Measurements from ENCODE around the gene RBM19. TPM values are rescaled to one million over a fixed set of nuclear protein-coding genes. Genes with fewer than 3 reads are reported as not detected.

RBM19 gene
- 10 to 100 TPM; 20.7 to 41.1 (median 23.4) TPM for total RNA-seq

- 0 to 1% methylated on average over 46 of the region's 46 CpGs for WGBS, 2 donors
- TF ChIP-seq POLR2A (IDR thresholded peaks at IDR 0.05) (no peak), CTCF (IDR thresholded peaks at IDR 0.05) (peak in 2 of 3 donors; percentile 57 to 80)
- H3K4me3 ChIP-seq (ENCODE audit: low read depth, poor library complexity, severe bottlenecking), result peak within 1 kb of the TSS; percentile 64
- peak; percentile 98 to 99 for DNase-seq (ENCODE audit: low spot score in 2 of 2)
- intact Hi-C loops (cut with DNase I; ENCODE audit: low total_unique reads), result no loop called here
Observed at GRCh38 chr12:113965951-113966797, at the start of gene RBM19. TSS of gene RBM19 (minus strand) at chr12:113966325. CDS start at chr12:113966227, 98 bp downstream.

GRCh38 chr12:114015851-114016250 lies 49.7 kb upstream of the RBM19 start:
- intact Hi-C loops (cut with DNase I; ENCODE audit: low total_unique reads), result no loop called here
- DNase-seq (ENCODE audit: low spot score in 2 of 2), result no peak
- no peak for TF ChIP-seq CTCF (IDR thresholded peaks at IDR 0.05)
- TF ChIP-seq POLR2A (IDR thresholded peaks at IDR 0.05), result no peak
- H3K4me3 ChIP-seq (ENCODE audit: low read depth, poor library complexity, severe bottlenecking), result no peak overlapping the region
- 62 to 64% methylated on average over 7 of the region's 7 CpGs for WGBS, 2 donors

- 36 to 43% methylated on average over 6 of the region's 6 CpGs for WGBS, 2 donors
- intact Hi-C loops (cut with DNase I; ENCODE audit: low total_unique reads), result no loop called here
- TF ChIP-seq POLR2A (IDR thresholded peaks at IDR 0.05) (no peak), CTCF (IDR thresholded peaks at IDR 0.05) (no peak)
- no peak overlapping the region for H3K4me3 ChIP-seq (ENCODE audit: low read depth, poor library complexity, severe bottlenecking)
- no peak for DNase-seq (ENCODE audit: low spot score in 2 of 2)
Observed at GRCh38 chr12:114013575-114014345, 47.6 kb upstream of the RBM19 start.

- TF ChIP-seq CTCF (IDR thresholded peaks at IDR 0.05) (no peak), POLR2A (IDR thresholded peaks at IDR 0.05) (no peak)
- WGBS, 2 donors, result 60% methylated on average over 1 of the region's 3 CpGs; no CpG with 5 or more reads in 1 of the 2 donors
- intact Hi-C loops (cut with DNase I; ENCODE audit: low total_unique reads), result no loop called here
- no peak overlapping the region for H3K4me3 ChIP-seq (ENCODE audit: low read depth, poor library complexity, severe bottlenecking)
- DNase-seq (ENCODE audit: low spot score in 2 of 2), result no peak
Observed at GRCh38 chr12:114012744-114013431, 46.8 kb upstream of the RBM19 start.

- DNase-seq (ENCODE audit: low spot score in 2 of 2), result no peak
- 62 to 77% methylated on average over 10 of the region's 10 CpGs for WGBS, 2 donors
- no peak overlapping the region for H3K4me3 ChIP-seq (ENCODE audit: low read depth, poor library complexity, severe bottlenecking)
- TF ChIP-seq POLR2A (IDR thresholded peaks at IDR 0.05) (no peak), CTCF (IDR thresholded peaks at IDR 0.05) (no peak)
- intact Hi-C loops (cut with DNase I; ENCODE audit: low total_unique reads), result no loop called here
Observed at GRCh38 chr12:114011711-114012110, 45.6 kb upstream of the RBM19 start.

All from lower leg skin (tissue), 4 donors.